GM21576 (cell line): ENCODE data around the gene BORA.
"Not testable (repeated sequence)": the region's sequence is repeated elsewhere in the genome, so short reads cannot be mapped to it uniquely, and the experiment has no call there.

ENCODE experiments used
- ATAC-seq: cut with Tn5 transposase; IDR thresholded peaks from one replicate; pipeline ENCODE4 v1.9.1; 2021; ENCODE audit warnings: mild to moderate bottlenecking, moderate library complexity; ENCODE audit not compliant: unreplicated experiment

BORA gene

GRCh38 chr13:72727417-72728289 lies at the start of gene BORA, which contains the start of gene MZT1:
Gene BORA, plus strand, starts transcription at chr13:72727923. Its CDS starts 1,018 bp downstream, at chr13:72728941.
Gene MZT1, minus strand, starts transcription at chr13:72727629. Its CDS starts 27 bp downstream, at chr13:72727602.
- peak; percentile 91 for ATAC-seq

- ATAC-seq, result no peak
Observed at GRCh38 chr13:72678312-72678711, 49.4 kb upstream of the BORA start.

- ATAC-seq, result no peak
Observed at GRCh38 chr13:72680353-72680752, 47.4 kb upstream of the BORA start.

GRCh38 chr13:72686766-72687165 lies 41.0 kb upstream of the BORA start:
- no peak for ATAC-seq

DNA sequence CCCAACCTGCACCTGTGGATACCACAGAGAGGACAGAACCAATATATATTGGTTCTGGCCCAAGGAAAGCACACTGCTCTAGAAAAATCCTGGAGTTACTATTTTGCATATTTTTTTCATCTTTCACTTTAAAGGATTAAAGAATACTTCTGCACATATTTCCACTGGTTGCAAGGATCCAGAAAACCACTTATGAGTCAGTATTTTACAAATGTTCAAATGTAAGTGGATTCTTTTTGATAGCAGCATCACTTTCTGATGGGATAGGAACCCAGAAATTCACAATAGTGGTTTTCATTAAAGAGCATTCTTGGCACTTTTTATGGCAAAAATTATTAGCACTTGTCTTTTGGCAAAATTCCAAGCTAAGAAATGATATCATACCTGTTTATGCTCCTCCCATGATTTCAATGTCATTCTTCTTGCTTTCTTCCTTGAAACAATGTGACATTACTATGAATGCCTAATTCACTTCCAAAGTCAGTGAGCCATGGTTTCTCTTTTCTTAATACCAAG lies 38.5 kb upstream of the BORA start:
- no peak for ATAC-seq

DNA sequence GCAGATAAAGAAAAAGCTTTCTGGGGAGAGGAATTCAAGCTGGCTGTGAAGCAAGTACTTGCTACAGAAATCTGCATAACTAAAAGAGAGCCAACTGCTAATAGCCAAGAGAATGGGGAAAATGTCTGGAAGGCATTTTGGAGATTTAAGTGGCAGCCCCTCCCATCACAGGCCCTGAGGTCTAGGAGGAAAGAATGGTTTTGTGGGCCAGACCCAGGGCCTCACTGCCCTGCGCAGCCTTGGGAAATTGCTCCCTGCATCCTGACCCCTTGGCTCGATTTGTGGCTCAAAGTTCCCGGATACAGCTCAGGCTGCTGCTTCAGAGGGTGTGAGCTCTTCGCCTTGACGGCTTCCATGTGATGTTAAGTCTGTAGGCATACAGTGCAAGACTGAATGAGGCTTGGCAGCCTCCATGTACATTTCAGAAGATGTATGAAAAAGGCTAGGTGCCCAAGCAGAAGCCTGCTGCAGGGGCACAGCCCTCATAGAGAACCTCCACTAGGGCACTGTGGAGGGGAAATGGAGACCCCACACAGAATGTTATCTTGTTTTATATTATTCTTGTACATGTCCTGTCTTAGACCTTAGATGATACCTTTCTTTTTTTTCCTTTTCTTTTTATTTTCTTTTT lies 34.7 kb upstream of the BORA start:
- no peak for ATAC-seq

- no peak for ATAC-seq
Observed at GRCh38 chr13:72693832-72694231, 33.9 kb upstream of the BORA start.

DNA sequence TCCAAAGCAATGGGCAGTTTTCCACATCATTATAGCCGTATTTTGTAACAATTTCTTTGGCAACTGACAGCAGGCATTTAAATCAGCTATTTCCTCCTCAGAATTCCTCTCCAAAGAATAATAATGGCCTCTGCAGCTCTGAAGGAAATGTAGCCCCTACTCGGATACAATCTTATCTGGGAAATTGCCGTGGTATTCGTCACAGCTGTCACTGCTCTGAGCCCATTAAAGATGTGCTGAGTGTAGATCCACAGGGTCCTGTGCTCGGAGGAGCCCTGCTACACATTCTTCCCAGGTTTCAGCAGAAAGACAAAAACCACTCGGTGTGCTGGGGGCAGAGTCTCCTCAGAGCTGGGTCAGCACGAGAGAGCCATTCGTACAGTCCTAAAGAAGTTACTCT lies 33.4 kb upstream of the BORA start:
- no peak for ATAC-seq

DNA sequence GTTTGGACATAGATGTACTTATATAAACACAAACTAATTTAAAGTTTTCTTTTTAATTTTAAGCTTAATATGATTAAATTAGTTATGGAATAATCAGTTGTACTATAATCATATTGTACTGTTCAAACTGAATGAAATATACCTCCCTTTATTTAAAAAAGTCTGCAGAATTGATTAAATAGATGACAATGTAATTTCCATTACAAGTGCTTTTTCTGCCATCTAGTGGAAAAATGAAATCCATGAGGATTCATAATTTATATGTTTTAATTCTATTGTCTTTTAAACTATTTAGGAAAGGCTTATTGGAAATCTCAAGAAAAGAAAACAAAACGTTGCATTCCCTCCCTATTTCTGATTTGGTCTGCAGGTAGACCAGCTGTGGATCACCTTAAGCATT lies 31.1 kb upstream of the BORA start:
- no peak for ATAC-seq

GRCh38 chr13:72698164-72698563 lies 29.6 kb upstream of the BORA start:
- ATAC-seq, result no peak

DNA sequence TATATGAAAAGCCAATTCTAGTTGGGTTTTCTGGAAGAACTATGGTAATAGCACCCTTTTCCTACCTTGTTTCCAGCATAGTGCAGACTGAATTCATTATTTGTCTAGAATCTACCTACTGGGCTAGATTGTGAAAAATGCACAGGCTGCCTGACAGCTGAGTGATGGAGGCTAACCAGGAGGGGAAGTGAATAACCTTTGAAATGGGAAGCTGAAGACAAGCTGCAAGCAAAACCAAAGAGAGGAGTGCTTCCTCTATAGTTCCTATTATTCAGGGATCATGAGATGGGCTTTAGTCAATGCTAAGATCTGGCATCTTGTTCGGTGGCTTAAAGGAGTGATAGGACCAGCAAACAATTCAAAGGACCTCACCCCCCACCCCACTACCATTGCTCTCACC lies 27.2 kb upstream of the BORA start:
- ATAC-seq, result no peak

DNA sequence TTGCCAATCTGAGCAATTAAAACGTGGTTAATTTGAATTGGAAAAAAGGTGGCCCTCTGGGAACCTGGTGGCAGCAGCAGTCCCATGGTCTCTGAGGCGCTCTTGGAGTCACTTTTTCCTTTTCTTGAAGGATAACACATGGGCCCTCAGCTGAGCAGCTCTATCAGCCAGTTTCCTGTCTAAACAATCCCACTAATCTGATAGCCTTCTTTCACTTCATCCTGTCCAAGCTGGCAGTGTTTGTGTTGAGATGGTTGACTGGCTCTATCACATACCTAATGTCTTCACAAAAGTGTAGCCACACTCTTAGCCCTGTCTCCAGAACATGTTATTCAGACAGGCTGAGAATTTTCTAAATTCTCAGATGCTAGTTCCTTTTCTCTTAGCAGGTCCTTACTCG lies 10.9 kb upstream of the BORA start:
- no peak for ATAC-seq

GRCh38 chr13:72726185-72726584 lies 1.5 kb upstream of the BORA start:
- ATAC-seq, result not testable (repeated sequence)

GRCh38 chr13:72726726-72727416 lies 852 bp upstream of the BORA start:
- ATAC-seq, result peak; percentile 25

DNA sequence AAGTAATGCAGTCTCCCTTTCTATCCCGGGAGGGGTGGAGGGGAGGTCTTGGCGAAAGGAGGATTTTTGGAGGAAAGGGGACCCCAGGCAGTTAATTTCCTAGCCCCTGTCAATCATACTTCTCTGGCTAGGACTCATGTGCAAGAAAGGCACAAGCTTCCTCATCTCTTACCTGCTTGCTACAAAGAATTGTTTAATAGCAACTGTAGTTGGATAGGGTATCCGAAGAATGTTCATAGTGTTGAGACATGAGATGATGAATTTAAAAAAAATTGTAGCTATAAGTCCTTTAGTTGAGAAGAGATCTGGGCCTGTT lies 525 bp downstream of the BORA start:
- ATAC-seq, result no peak

GRCh38 chr13:72737033-72737432 lies 9.3 kb downstream of the BORA start:
- ATAC-seq, result no peak

DNA sequence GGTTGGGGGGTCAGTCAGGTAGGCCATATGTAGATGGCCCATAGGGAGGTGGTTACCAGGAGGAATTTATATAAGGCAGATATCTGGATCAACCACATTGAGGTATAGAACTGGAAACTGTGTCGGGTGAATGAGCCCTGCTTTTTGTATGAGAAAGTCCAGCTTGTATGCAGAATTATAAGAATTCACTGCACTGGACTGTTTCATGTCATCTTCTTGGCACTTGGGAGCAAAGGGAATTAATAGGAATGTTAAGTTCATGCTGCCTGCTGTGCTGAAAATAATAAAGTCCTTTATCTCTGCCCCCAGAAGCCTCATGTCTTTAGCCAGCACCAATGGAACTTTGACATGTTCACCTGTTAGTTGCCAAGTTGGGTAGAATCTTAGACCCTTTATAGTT lies 12.3 kb downstream of the BORA start:
- ATAC-seq, result no peak

- no peak for ATAC-seq
Observed at GRCh38 chr13:72745260-72745659, 17.5 kb downstream of the BORA start.

DNA sequence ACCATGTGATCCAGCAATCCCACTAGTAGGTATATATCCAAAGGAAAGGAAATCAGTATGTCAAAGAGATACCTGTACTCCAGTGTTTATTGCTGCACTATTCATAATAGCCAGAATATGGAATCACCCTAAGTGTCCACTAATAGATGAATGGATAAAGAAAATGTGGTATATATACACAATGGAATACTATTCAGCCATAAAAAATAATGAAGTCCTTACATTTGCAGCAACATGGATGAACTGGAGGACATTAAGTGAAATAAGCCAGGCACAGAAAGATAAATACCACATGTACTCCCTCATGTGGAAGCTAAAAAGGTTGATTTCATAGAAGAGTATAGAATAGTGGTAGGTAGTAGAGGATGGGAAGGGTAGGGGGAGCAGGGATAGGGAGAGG lies 23.5 kb downstream of the BORA start:
- ATAC-seq, result no peak

- no peak for ATAC-seq
Observed at GRCh38 chr13:72754111-72754510, 26.4 kb downstream of the BORA start.

DNA sequence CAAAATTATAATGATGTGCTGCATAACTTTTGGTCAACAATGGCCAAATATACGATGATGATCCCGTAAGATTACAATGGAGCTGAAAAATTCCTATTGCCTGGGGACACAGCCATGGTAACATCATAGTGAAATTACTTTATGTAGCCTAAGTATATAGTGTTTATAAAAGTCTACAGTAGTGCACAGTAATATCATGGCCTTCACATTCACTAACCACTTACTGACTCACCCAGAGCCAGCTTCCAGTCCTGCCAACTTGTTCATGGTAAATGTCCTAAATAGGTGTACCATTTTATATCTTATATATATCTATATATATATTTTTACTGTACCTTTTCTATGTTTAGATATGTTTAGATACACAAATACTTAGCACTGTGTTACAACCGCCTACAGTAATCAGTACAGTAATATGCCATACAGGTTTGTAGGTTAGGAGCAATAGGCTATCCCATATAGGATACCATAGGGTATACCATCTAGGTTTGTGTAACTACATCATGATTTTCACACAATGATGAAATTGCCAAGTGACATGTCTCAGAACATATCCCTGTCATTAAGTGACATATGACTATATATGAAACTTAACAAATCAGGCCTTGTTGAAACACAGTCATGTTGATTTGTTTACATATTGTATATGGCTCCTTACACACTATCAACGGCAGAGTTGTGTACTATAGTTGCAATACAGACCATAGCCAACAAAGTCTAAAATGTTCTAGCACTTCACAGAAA lies 30.2 kb downstream of the BORA start:
- no peak for ATAC-seq
